ENCODE results near the gene TRIP13.

The TRIP13 gene

GRCh38 chr5:858726-859125, 34.0 kb upstream of the TRIP13 start:
- Histone ChIP-seq H3K79me2 (ENCODE audit: control insufficient read depth, low read length) (no peaks in the 10 kb centered on the region), H3K36me3 (ENCODE audit: control insufficient read depth, low read length) (peaks cover 18% of the 10 kb centered on the region), H3K9me2 (replicated peaks; ENCODE audit: control insufficient read depth, low read length) (no peaks in the 10 kb centered on the region), H3K27me3 (ENCODE audit: control insufficient read depth, low read length) (no peaks in the 10 kb centered on the region), H3K4me1 (ENCODE audit: control insufficient read depth, low read length) (no peaks in the 10 kb centered on the region), H3K9me3 (ENCODE audit: control insufficient read depth, insufficient read depth, low read length) (no peaks in the 10 kb centered on the region), H3K27ac (ENCODE audit: low read depth, low read length) (no peak overlapping the region), H3K4me2 (ENCODE audit: low read length) (no peak overlapping the region), H4K20me1 (ENCODE audit: control insufficient read depth, insufficient read depth, low read depth, low read length) (peaks cover 3% of the 10 kb centered on the region; the same call in 1 of the 2 replicates), H3F3A (ENCODE audit: control insufficient read depth, insufficient read depth) (no peaks in the 10 kb centered on the region), H3K4me3 (ENCODE audit: low read length) (no peak overlapping the region)
- TF ChIP-seq EZH2phosphoT487 (IDR thresholded peaks at IDR 0.05; ENCODE audit: borderline replicate concordance, low read length) (no peak), CTCF (IDR thresholded peaks at IDR 0.05; ENCODE audit: low read depth, low read length, poor library complexity, severe bottlenecking) (no peak)

GRCh38 chr5:859391-859790, 33.3 kb upstream of the TRIP13 start:
- Histone ChIP-seq H3K79me2 (ENCODE audit: control insufficient read depth, low read length) (no peaks in the 10 kb centered on the region), H3K9me2 (replicated peaks; ENCODE audit: control insufficient read depth, low read length) (no peaks in the 10 kb centered on the region), H3K4me1 (ENCODE audit: control insufficient read depth, low read length) (no peaks in the 10 kb centered on the region), H3K27ac (ENCODE audit: low read depth, low read length) (no peak overlapping the region), H4K20me1 (ENCODE audit: control insufficient read depth, insufficient read depth, low read depth, low read length) (peaks cover 3% of the 10 kb centered on the region; the same call in 1 of the 2 replicates), H3K36me3 (ENCODE audit: control insufficient read depth, low read length) (peaks cover 24% of the 10 kb centered on the region), H3F3A (ENCODE audit: control insufficient read depth, insufficient read depth) (no peaks in the 10 kb centered on the region), H3K9me3 (ENCODE audit: control insufficient read depth, insufficient read depth, low read length) (no peaks in the 10 kb centered on the region), H3K4me2 (ENCODE audit: low read length) (no peak overlapping the region), H3K4me3 (ENCODE audit: low read length) (no peak overlapping the region), H3K27me3 (ENCODE audit: control insufficient read depth, low read length) (no peaks in the 10 kb centered on the region)
- TF ChIP-seq CTCF (IDR thresholded peaks at IDR 0.05; ENCODE audit: low read depth, low read length, poor library complexity, severe bottlenecking) (no peak), EZH2phosphoT487 (IDR thresholded peaks at IDR 0.05; ENCODE audit: borderline replicate concordance, low read length) (no peak)

GRCh38 chr5:859798-860296, 32.8 kb upstream of the TRIP13 start:
- TF ChIP-seq CTCF (IDR thresholded peaks at IDR 0.05; ENCODE audit: low read depth, low read length, poor library complexity, severe bottlenecking): no peak
- TF ChIP-seq EZH2phosphoT487 (IDR thresholded peaks at IDR 0.05; ENCODE audit: borderline replicate concordance, low read length): no peak
- Histone ChIP-seq H4K20me1 (ENCODE audit: control insufficient read depth, insufficient read depth, low read depth, low read length) (peaks cover 3% of the 10 kb centered on the region; the same call in 1 of the 2 replicates), H3F3A (ENCODE audit: control insufficient read depth, insufficient read depth) (no peaks in the 10 kb centered on the region), H3K4me2 (ENCODE audit: low read length) (no peak overlapping the region), H3K27ac (ENCODE audit: low read depth, low read length) (no peak overlapping the region), H3K79me2 (ENCODE audit: control insufficient read depth, low read length) (no peaks in the 10 kb centered on the region), H3K4me3 (ENCODE audit: low read length) (no peak overlapping the region), H3K36me3 (ENCODE audit: control insufficient read depth, low read length) (peaks cover 29% of the 10 kb centered on the region), H3K4me1 (ENCODE audit: control insufficient read depth, low read length) (no peaks in the 10 kb centered on the region), H3K9me2 (replicated peaks; ENCODE audit: control insufficient read depth, low read length) (no peaks in the 10 kb centered on the region), H3K9me3 (ENCODE audit: control insufficient read depth, insufficient read depth, low read length) (no peaks in the 10 kb centered on the region), H3K27me3 (ENCODE audit: control insufficient read depth, low read length) (no peaks in the 10 kb centered on the region)
